ENCODE data around the gene SPTBN2.
A peak's percentile ranks its signal among the peaks of the same experiment; 100 is the strongest.

Gene SPTBN2

GRCh38 chr11:66700337-66700736 lies 28.7 kb downstream of the SPTBN2 start:
- Histone ChIP-seq H3K36me3 (ENCODE audit: control insufficient read depth, insufficient read depth, low read length) (no peaks in the 10 kb centered on the region), H3K27me3 (replicated peaks; ENCODE audit: control insufficient read depth, insufficient read depth, low read length) (no peaks in the 10 kb centered on the region), H3K4me3 (replicated peaks; ENCODE audit: low read depth, low read length) (no peak overlapping the region)
- DNase-seq (ENCODE audit: extremely low read depth, insufficient read length): no peak
- TF ChIP-seq CTCF (IDR thresholded peaks at IDR 0.05; ENCODE audit: insufficient read depth, low read length, poor library complexity, severe bottlenecking): no peak

- Histone ChIP-seq H3K4me3 (replicated peaks; ENCODE audit: low read depth, low read length) (no peak overlapping the region), H3K36me3 (ENCODE audit: control insufficient read depth, insufficient read depth, low read length) (no peaks in the 10 kb centered on the region), H3K27me3 (replicated peaks; ENCODE audit: control insufficient read depth, insufficient read depth, low read length) (no peaks in the 10 kb centered on the region)
- DNase-seq (ENCODE audit: extremely low read depth, insufficient read length): no peak
- no peak for TF ChIP-seq CTCF (IDR thresholded peaks at IDR 0.05; ENCODE audit: insufficient read depth, low read length, poor library complexity, severe bottlenecking)
These were observed 30.5 kb downstream of the SPTBN2 start for GRCh38 chr11:66698491-66698890.

- Histone ChIP-seq H3K27me3 (replicated peaks; ENCODE audit: control insufficient read depth, insufficient read depth, low read length) (no peaks in the 10 kb centered on the region), H3K4me3 (replicated peaks; ENCODE audit: low read depth, low read length) (no peak overlapping the region), H3K36me3 (ENCODE audit: control insufficient read depth, insufficient read depth, low read length) (no peaks in the 10 kb centered on the region)
- no peak for TF ChIP-seq CTCF (IDR thresholded peaks at IDR 0.05; ENCODE audit: insufficient read depth, low read length, poor library complexity, severe bottlenecking)
- no peak for DNase-seq (ENCODE audit: extremely low read depth, insufficient read length)
These were observed 31.0 kb downstream of the SPTBN2 start for GRCh38 chr11:66697988-66698387.

GRCh38 chr11:66696146-66696545 lies 32.9 kb downstream of the SPTBN2 start:
- Histone ChIP-seq H3K4me3 (replicated peaks; ENCODE audit: low read depth, low read length) (no peak overlapping the region), H3K36me3 (ENCODE audit: control insufficient read depth, insufficient read depth, low read length) (no peaks in the 10 kb centered on the region)

GRCh38 chr11:66694732-66695207 lies 34.2 kb downstream of the SPTBN2 start:
- Histone ChIP-seq H3K27me3 (replicated peaks; ENCODE audit: control insufficient read depth, insufficient read depth, low read length) (no peaks in the 10 kb centered on the region), H3K36me3 (ENCODE audit: control insufficient read depth, insufficient read depth, low read length) (no peaks in the 10 kb centered on the region), H3K4me3 (replicated peaks; ENCODE audit: low read depth, low read length) (no peak overlapping the region)
- DNase-seq (ENCODE audit: extremely low read depth, insufficient read length): peak; percentile 51
- peak; percentile 94 for TF ChIP-seq CTCF (IDR thresholded peaks at IDR 0.05; ENCODE audit: insufficient read depth, low read length, poor library complexity, severe bottlenecking)

More at GRCh38 chr11:66696146-66696545, 32.9 kb downstream of the SPTBN2 start:
- TF ChIP-seq CTCF (IDR thresholded peaks at IDR 0.05; ENCODE audit: insufficient read depth, low read length, poor library complexity, severe bottlenecking): no peak
- no peaks in the 10 kb centered on the region for H3K27me3 ChIP-seq (replicated peaks; ENCODE audit: control insufficient read depth, insufficient read depth, low read length)
- no peak for DNase-seq (ENCODE audit: extremely low read depth, insufficient read length)

- TF ChIP-seq CTCF (IDR thresholded peaks at IDR 0.05; ENCODE audit: insufficient read depth, low read length, poor library complexity, severe bottlenecking): no peak
- no peaks in the 10 kb centered on the region for H3K27me3 ChIP-seq (replicated peaks; ENCODE audit: control insufficient read depth, insufficient read depth, low read length)
- no peak overlapping the region for H3K4me3 ChIP-seq (replicated peaks; ENCODE audit: low read depth, low read length)
- no peaks in the 10 kb centered on the region for H3K36me3 ChIP-seq (ENCODE audit: control insufficient read depth, insufficient read depth, low read length)
- DNase-seq (ENCODE audit: extremely low read depth, insufficient read length): no peak
These were observed 35.0 kb downstream of the SPTBN2 start for GRCh38 chr11:66694056-66694410.

All from GM06990 (cell line).